Ovary (tissue), 9 donors: ENCODE data around the gene MEPE. TPM values are rescaled to one million over a fixed set of nuclear protein-coding genes. Genes with fewer than 3 reads are reported as not detected.

Experiments used
- DNase-seq, 5 donors: peaks; one replicate each; pipeline ENCODE4 v3.0.0-alpha.2; 2019 to 2020
- H3K27ac ChIP-seq, 2 donors: fragments of 200-600 bp; one replicate each; pipeline versions ENCODE4 v1.5.1 to v1.8.0; 2019 to 2022
- H3K27me3 ChIP-seq: fragments of 200-600 bp; one replicate; pipeline ENCODE4 v1.8.0; 2022
- H3K36me3 ChIP-seq: fragments of 200-600 bp; sonication (generic); one replicate; pipeline ENCODE4 v1.5.1; 2019
- H3K4me1 ChIP-seq: one replicate; pipeline ENCODE4 v1.8.1; 2013; ENCODE audit warnings: mild to moderate bottlenecking, moderate library complexity; ENCODE audit not compliant: insufficient read depth
- H3K4me3 ChIP-seq: fragments of 200-600 bp; sonication (generic); one replicate; pipeline ENCODE4 v1.5.1; 2017
- H3K9me3 ChIP-seq, 2 donors: fragments of 200-600 bp in 1 of 2; sonication (generic) in 1 of 2; one replicate each; pipeline versions ENCODE4 v1.5.1 to v1.8.1; 2013 to 2019; ENCODE audit warnings: mild to moderate bottlenecking in 1 of 2, moderate library complexity in 1 of 2
- EP300 ChIP-seq: sonication (generic); formaldehyde crosslinking; IDR thresholded peaks from one replicate; pipeline ENCODE4 v1.6.1; 2017; ENCODE audit warnings: antibody characterized with exemption
- POLR2A ChIP-seq: fragments of 450-650 bp; IDR thresholded peaks from one replicate; pipeline ENCODE4 v1.6.1; 2017; ENCODE audit warnings: antibody characterized with exemption, mild to moderate bottlenecking, moderate library complexity
- WGBS, 3 donors: extraction: QIAGEN DNeasy Blood & Tissue Kit in 1 of 3; methylation state at CpG; one replicate each; pipeline versions ENCODE4 v1.1.5 to v1.1.7; 2013 to 2017; 5-methylcytosine and 5-hydroxymethylcytosine counted together
- intact Hi-C, 4 donors: fragments of 100-400 bp; cut with DNase I; formaldehyde crosslinking; loops; one replicate each; pipeline versions ENCODE4 v1.11.0 to v1.15.1; 2022 to 2023
- polyA plus RNA-seq, 2 donors: library from polyadenylated mRNA; stranded (reverse); fragments of 200-250 nt in 1 of 2; fragments of 350-450 nt in 1 of 2; fragmentation: Illumina TruSeq in 1 of 2; extraction: RNeasy Lipid Tissue Mini Kit (QIAGEN cat#74804) in 1 of 2; gene quantifications; one replicate each; pipeline ENCODE4 v1.2.3, GENCODE V29; 2013 to 2014
- total RNA-seq, 7 donors: library from RNA; depleted of rRNA in 2 of 7; stranded (reverse); fragments of >200 nt in 2 of 7; fragmentation: NEBNext Ultra II Directional in 3 of 7; extraction: Animal tissue kit (Norgen Biotek cat#: 25700) in 3 of 7; gene quantifications; one replicate each; pipeline versions ENCODE4 v1.1.0 to v1.2.4, GENCODE V29; 2016 to 2023
- TF ChIP-seq, protein P1 (sequence below), 3 donors: fragments of 450-650 bp in 2 of 3; fragments of 200-600 bp in 1 of 3; IDR thresholded peaks; one replicate each; pipeline versions ENCODE4 v1.5.1 to v1.8.0; 2016 to 2022; ENCODE audit warnings: antibody characterized with exemption in 3 of 3, mild to moderate bottlenecking in 1 of 3
- donor health status: DM: no; HTN: no; CAD: no; lungs with moderate emphysema.
- donor health status: DM: no; HTN: no; CAD: no.
- donor health status: Bipolar disorder and iron deficiency.
- donor health status: DM: yes; HTN: yes; CAD: no.
- donor health status: DM: no; HTN: no; CAD: no.
- donor health status: DM: yes; HTN: yes; CAD: no.

Gene MEPE
- total and polyA plus RNA-seq, 9 donors: 0.11 TPM; not detected in 8

DNA sequence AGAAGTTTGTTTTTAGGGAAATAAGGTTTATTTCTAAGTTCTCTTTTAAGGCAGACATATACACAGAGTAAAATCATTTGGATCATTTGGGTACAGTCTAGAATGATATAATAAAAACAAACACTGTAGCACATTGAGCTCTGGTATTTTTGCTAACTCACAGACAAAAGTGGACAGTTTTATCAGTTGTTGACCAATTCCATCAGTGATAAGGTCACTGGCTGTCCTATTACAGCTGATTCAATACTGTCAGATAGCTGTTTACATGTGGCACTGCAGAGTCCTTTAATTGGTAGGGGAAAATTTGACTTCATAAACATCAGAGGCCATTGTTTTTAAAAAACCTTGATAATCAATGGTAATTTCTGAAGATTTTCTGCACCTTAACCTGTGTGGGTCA lies 29.9 kb upstream of the MEPE start:
- H3K4me1 ChIP-seq: no peaks in the 10 kb centered on the region
- no peaks in the 10 kb centered on the region for H3K36me3 ChIP-seq
- no peaks in the 10 kb centered on the region for H3K27me3 ChIP-seq
- intact Hi-C loops: no loop called here
- no peak overlapping the region for H3K4me3 ChIP-seq
- no peak for DNase-seq
- no peaks in the 10 kb centered on the region for H3K9me3 ChIP-seq
- H3K27ac ChIP-seq: no peak overlapping the region
- TF ChIP-seq, protein P1, sequence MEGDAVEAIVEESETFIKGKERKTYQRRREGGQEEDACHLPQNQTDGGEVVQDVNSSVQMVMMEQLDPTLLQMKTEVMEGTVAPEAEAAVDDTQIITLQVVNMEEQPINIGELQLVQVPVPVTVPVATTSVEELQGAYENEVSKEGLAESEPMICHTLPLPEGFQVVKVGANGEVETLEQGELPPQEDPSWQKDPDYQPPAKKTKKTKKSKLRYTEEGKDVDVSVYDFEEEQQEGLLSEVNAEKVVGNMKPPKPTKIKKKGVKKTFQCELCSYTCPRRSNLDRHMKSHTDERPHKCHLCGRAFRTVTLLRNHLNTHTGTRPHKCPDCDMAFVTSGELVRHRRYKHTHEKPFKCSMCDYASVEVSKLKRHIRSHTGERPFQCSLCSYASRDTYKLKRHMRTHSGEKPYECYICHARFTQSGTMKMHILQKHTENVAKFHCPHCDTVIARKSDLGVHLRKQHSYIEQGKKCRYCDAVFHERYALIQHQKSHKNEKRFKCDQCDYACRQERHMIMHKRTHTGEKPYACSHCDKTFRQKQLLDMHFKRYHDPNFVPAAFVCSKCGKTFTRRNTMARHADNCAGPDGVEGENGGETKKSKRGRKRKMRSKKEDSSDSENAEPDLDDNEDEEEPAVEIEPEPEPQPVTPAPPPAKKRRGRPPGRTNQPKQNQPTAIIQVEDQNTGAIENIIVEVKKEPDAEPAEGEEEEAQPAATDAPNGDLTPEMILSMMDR (IDR thresholded peaks at IDR 0.05): no peak
- no peak for TF ChIP-seq POLR2A
- TF ChIP-seq EP300: no peak

DNA sequence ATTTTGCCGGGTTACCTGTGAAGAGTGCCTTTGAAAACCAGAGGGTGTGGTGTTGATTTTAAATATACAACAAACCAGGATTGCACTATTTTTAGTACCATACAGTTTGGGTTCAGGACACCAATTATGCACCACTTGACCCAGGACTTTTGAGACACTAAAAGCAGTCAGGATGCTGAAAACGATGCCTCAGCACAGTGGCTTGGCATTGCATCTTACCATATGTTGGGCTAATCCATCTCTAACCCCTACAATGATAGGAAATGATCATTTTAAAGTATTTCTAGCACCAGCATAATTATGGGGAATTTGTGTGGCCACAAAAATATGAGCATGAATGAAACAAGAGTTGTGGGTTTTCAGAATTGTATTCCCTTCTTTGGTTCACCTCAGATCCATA lies 29.3 kb upstream of the MEPE start:
- intact Hi-C loops: no loop called here

DNA sequence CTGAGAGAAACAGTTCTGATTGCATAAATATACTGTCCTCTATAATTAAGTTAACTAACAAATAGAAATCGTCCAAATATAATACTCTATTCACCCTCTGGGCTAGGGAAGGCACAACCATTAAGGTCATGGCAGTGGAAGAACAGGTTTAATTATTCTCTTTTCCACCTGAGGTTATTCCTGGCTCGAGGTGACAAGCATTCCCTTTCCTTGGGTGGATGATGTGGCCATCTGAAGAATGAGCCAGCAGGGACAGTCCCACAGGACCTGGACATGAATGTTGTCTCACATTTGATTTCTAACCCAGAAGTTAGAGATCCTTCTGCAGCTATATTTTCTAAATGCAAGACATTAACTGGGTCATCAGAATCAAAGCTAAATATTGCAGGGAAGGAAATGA lies 27.9 kb upstream of the MEPE start:
- no peak overlapping the region for H3K4me3 ChIP-seq
- no peak overlapping the region for H3K27ac ChIP-seq
- no peaks in the 10 kb centered on the region for H3K27me3 ChIP-seq
- H3K4me1 ChIP-seq: no peaks in the 10 kb centered on the region
- H3K36me3 ChIP-seq: no peaks in the 10 kb centered on the region
- H3K9me3 ChIP-seq: no peaks in the 10 kb centered on the region
- intact Hi-C loops: no loop called here
- TF ChIP-seq POLR2A (no peak), EP300 (no peak)
- TF ChIP-seq, protein P1 (IDR thresholded peaks at IDR 0.05): no peak
- 70 to 81% (median 74%) methylated on average over 2 of the region's 2 CpGs for WGBS, 3 donors
- no peak for DNase-seq

More for the DNA sequence above, 29.3 kb upstream of the MEPE start:
- TF ChIP-seq EP300: no peak
- TF ChIP-seq, protein P1 (IDR thresholded peaks at IDR 0.05): no peak
- no peak for TF ChIP-seq POLR2A
- H3K4me3 ChIP-seq: no peak overlapping the region
- no peaks in the 10 kb centered on the region for H3K4me1 ChIP-seq
- H3K27ac ChIP-seq: no peak overlapping the region
- no peak for DNase-seq
- no peaks in the 10 kb centered on the region for H3K9me3 ChIP-seq
- 68 to 77% (median 75%) methylated on average over 2 of the region's 2 CpGs for WGBS, 3 donors
- no peaks in the 10 kb centered on the region for H3K27me3 ChIP-seq
- H3K36me3 ChIP-seq: no peaks in the 10 kb centered on the region

DNA sequence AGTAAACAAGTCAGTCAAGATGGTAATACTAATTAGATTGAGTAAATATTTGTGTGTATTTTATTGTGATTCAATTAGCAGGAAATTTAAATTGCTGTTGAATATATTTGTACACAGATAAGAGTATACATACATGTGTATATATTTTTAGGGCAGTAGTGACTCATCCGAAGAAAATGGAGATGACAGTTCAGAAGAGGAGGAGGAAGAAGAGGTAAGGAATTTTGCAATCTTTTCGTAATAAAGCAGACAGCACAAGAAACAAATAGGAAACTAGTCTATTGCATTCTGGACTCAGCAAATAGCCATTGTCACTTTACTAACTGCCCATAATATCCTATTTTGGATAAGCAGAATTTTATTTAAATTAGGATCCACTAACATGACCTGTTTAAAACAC lies 26.8 kb upstream of the MEPE start:
- WGBS, 3 donors: 76 to 80% (median 79%) methylated on average over 2 of the region's 2 CpGs
- no peak for DNase-seq
- no peaks in the 10 kb centered on the region for H3K9me3 ChIP-seq
- no peaks in the 10 kb centered on the region for H3K4me1 ChIP-seq
- no peak overlapping the region for H3K27ac ChIP-seq
- intact Hi-C loops: no loop called here
- H3K4me3 ChIP-seq: no peak overlapping the region
- no peak for TF ChIP-seq EP300
- TF ChIP-seq POLR2A: no peak
- TF ChIP-seq, protein P1 (IDR thresholded peaks at IDR 0.05): no peak
- H3K36me3 ChIP-seq: no peaks in the 10 kb centered on the region
- H3K27me3 ChIP-seq: no peaks in the 10 kb centered on the region

DNA sequence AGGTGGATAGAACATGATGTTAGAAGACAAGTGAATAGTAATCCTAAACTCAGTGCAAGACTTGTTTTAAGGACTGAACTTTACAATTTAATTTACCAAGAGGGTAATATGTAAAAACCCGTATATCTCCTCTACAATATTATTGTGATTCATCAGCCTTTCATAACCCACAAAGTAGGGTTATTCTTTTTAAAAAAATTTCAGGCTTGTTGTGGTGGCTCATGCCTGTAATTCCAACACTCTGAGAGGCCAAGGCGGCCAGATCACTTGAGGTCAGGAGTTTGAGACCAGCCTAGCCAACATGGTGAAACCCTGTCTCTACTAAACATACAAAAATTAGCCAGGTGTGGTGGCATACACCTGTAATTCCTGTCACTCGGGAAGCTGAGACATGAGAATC lies 26.2 kb upstream of the MEPE start:
- Histone ChIP-seq H3K27me3 (no peaks in the 10 kb centered on the region), H3K4me3 (no peak overlapping the region), H3K36me3 (no peaks in the 10 kb centered on the region), H3K4me1 (no peaks in the 10 kb centered on the region), H3K9me3 (no peaks in the 10 kb centered on the region), H3K27ac (no peak overlapping the region)
- 88 to 91% (median 89%) methylated on average over 3 of the region's 3 CpGs for WGBS, 3 donors
- intact Hi-C loops: no loop called here
- TF ChIP-seq POLR2A: no peak
- TF ChIP-seq, protein P1 (IDR thresholded peaks at IDR 0.05): no peak
- TF ChIP-seq EP300: no peak
- DNase-seq: no peak
